NCI-H1048 (cell line): ENCODE results near the gene CNGB1.
"Not testable (repeated sequence)": the region's sequence is repeated elsewhere in the genome, so short reads cannot be mapped to it uniquely, and the experiment has no call there.

Source experiments
- DNase-seq: peaks from one replicate; lab custom pipeline; 2025; lab: John Stamatoyannopoulos, UW

Gene CNGB1

GRCh38 chr16:57970970-57971369, at the start of gene CNGB1:
TSS of gene CNGB1 (minus strand) at chr16:57971128. CDS start at chr16:57967286, 3,842 bp downstream.
- DNase-seq: no peak

GRCh38 chr16:58019866-58020538, 49.1 kb upstream of the CNGB1 start:
- DNase-seq: no peak

GRCh38 chr16:58018803-58019202, 47.9 kb upstream of the CNGB1 start:
- no peak for DNase-seq

- no peak for DNase-seq
Observed at GRCh38 chr16:58016840-58017446, 46.0 kb upstream of the CNGB1 start.

GRCh38 chr16:58013201-58013956, 42.5 kb upstream of the CNGB1 start:
- no peak for DNase-seq

- DNase-seq: no peak
Observed at GRCh38 chr16:58012481-58012880, 41.6 kb upstream of the CNGB1 start.

- no peak for DNase-seq
Observed at GRCh38 chr16:58011652-58012051, 40.7 kb upstream of the CNGB1 start.

GRCh38 chr16:58010886-58011285, 40.0 kb upstream of the CNGB1 start:
- no peak for DNase-seq

GRCh38 chr16:58009856-58010416, 39.0 kb upstream of the CNGB1 start:
- no peak for DNase-seq

GRCh38 chr16:58004736-58005135, 33.8 kb upstream of the CNGB1 start:
- DNase-seq: not testable (repeated sequence)

- DNase-seq: no peak
Observed at GRCh38 chr16:58002936-58003335, 32.0 kb upstream of the CNGB1 start.

GRCh38 chr16:58002416-58002800, 31.5 kb upstream of the CNGB1 start:
- DNase-seq: no peak

- no peak for DNase-seq
Observed at GRCh38 chr16:58001781-58002415, 31.0 kb upstream of the CNGB1 start.

GRCh38 chr16:58000706-58001676, 30.1 kb upstream of the CNGB1 start, which contains the start of gene USB1:
TSS of gene USB1 (plus strand) at chr16:58001407. CDS start at chr16:58001484, 77 bp downstream.
- no peak for DNase-seq

GRCh38 chr16:57999971-58000705, 29.2 kb upstream of the CNGB1 start, which contains the start of gene ZNF319:
TSS of gene ZNF319 (minus strand) at chr16:58000672. CDS start at chr16:57998265, 2,407 bp downstream.
- no peak for DNase-seq

- DNase-seq: no peak
Observed at GRCh38 chr16:57999366-57999970, 28.5 kb upstream of the CNGB1 start.

GRCh38 chr16:57998992-57999365, 28.1 kb upstream of the CNGB1 start:
- DNase-seq: no peak

- DNase-seq: no peak
Observed at GRCh38 chr16:57998486-57998885, 27.6 kb upstream of the CNGB1 start.

GRCh38 chr16:57997528-57998265, 26.8 kb upstream of the CNGB1 start:
- no peak for DNase-seq
